Kidney capillary endothelial cell (primary cell): Measurements from ENCODE around the gene DDX47.
"Not testable (repeated sequence)": the region's sequence is repeated elsewhere in the genome, so short reads cannot be mapped to it uniquely, and the experiment has no call there.

ENCODE experiments used
- DNase-seq: peaks from one replicate; pipeline ENCODE4 v3.0.0-alpha.2; 2018; ENCODE audit warnings: low spot score

DDX47 gene

DNA sequence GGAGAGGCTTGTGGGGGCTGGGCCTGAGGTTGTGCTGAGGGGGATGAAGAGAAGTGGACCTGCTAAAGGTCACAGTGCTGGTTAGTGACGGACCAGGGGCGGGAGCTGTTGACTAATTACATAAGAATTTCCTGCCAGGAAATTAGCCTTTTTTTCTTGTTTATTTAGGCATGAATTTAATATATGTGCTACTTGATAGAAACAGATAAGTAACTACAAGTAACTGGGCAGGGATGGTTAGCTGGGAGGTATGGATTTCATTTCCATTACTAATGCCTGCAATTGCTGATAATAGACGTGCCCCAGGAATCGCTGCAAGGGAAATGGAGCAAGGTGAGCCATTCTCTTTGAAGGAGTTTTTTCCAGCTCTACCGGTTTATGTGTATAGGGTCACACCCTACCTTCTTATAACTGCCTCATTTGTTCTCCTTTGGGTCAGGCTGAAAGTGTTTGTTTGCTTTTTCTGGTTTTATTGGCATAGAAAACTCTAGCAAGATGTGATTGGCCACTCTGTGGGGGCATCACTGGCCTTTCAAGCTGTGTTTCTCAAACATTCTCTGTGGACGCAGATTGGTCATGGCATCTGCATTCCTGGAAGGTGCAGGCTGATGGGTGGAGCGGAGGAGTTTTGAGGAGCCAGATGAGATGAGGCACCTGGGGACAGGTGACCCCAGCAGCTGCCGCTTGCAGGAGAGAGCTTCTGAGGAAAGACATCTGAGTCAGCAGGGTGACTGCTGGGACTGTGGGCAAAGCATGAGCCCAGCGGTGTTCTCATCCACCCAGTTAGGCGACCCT is 59.2 kb downstream of the DDX47 start:
- peak; percentile 76 for DNase-seq

- peak; percentile 34 for DNase-seq
Observed at GRCh38 chr12:12872934-12873275, 59.8 kb downstream of the DDX47 start.

GRCh38 chr12:12874029-12874428 is 60.9 kb downstream of the DDX47 start:
- DNase-seq, result no peak

GRCh38 chr12:12875301-12875700 is 62.2 kb downstream of the DDX47 start:
- DNase-seq, result not testable (repeated sequence)

- DNase-seq, result no peak
Observed at GRCh38 chr12:12877153-12877768, 64.1 kb downstream of the DDX47 start.

- DNase-seq, result no peak
Observed at GRCh38 chr12:12877781-12878455, 64.8 kb downstream of the DDX47 start.
